Aorta (tissue), 5 donors: ENCODE results near the gene SOX9. TPM values are rescaled to one million over a fixed set of nuclear protein-coding genes. Genes with fewer than 3 reads are reported as not detected.

Experiments
- ATAC-seq: fragments of 200-7000 bp; cut with Tn5 transposase; one replicate; pipeline ENCODE4 v1.9.1; 2022; ENCODE audit warnings: moderate library complexity; ENCODE audit not compliant: low FRiP score
- DNase-seq, 2 donors: peaks; one replicate each; pipeline ENCODE4 v3.0.0-alpha.2; 2020
- H3K27ac ChIP-seq, 2 donors: one replicate each; pipeline ENCODE4 v1.5.1; 2013; ENCODE audit warnings: low read length in 2 of 2, mild to moderate bottlenecking in 2 of 2, moderate library complexity in 2 of 2, control low read depth in 1 of 2, inconsistent platforms in 1 of 2, low read depth in 1 of 2
- H3K27me3 ChIP-seq, 2 donors: one replicate each; pipeline ENCODE4 v1.6.1; 2013; ENCODE audit warnings: control low read depth in 1 of 2, low read length in 1 of 2, mild to moderate bottlenecking in 1 of 2, moderate library complexity in 1 of 2; ENCODE audit not compliant: insufficient read depth in 2 of 2, control insufficient read depth in 1 of 2
- H3K36me3 ChIP-seq, 2 donors: one replicate each; pipeline ENCODE4 v1.6.1; 2013; ENCODE audit warnings: control low read depth in 1 of 2, low read length in 1 of 2, mild to moderate bottlenecking in 1 of 2; ENCODE audit not compliant: insufficient read depth in 2 of 2, control insufficient read depth in 1 of 2
- H3K4me1 ChIP-seq, 2 donors: one replicate each; pipeline ENCODE4 v1.6.1; 2013; ENCODE audit warnings: low read length in 2 of 2, control low read depth in 1 of 2, mild to moderate bottlenecking in 1 of 2, moderate library complexity in 1 of 2; ENCODE audit not compliant: insufficient read depth in 2 of 2, control insufficient read depth in 1 of 2
- H3K4me3 ChIP-seq, 2 donors: one replicate each; pipeline ENCODE4 v1.5.1; 2013; ENCODE audit warnings: low read length in 2 of 2, control low read depth in 1 of 2, mild to moderate bottlenecking in 1 of 2
- H3K9me3 ChIP-seq: one replicate; pipeline ENCODE4 v1.6.1; 2013; ENCODE audit warnings: mild to moderate bottlenecking, low read length; ENCODE audit not compliant: control insufficient read depth
- WGBS, 2 donors: extraction: QIAGEN DNeasy Blood & Tissue Kit; methylation state at CpG; one replicate each; pipeline ENCODE4 v1.1.7; 2013; 5-methylcytosine and 5-hydroxymethylcytosine counted together
- intact Hi-C, 2 donors: fragments of 100-400 bp; cut with DNase I; formaldehyde crosslinking; loops; one replicate each; pipeline versions ENCODE4 v1.14.2 to v1.15.0; 2022
- polyA plus RNA-seq, 2 donors: library from polyadenylated mRNA; stranded (reverse); fragments of 200-250 nt; gene quantifications; one replicate each; pipeline ENCODE4 v1.2.3, GENCODE V29; 2013
- total RNA-seq, 2 donors: library from RNA; stranded (reverse); fragmentation: NEBNext Ultra II Directional; extraction: Animal tissue kit (Norgen Biotek cat#: 25700); gene quantifications; one replicate each; pipeline ENCODE4 v1.2.1, GENCODE V29; 2021
- donor health status: healthy with polysubstance abuse.
- donor health status: Bipolar disorder and iron deficiency.
- donor health status: DM: no; HTN: no; CAD: no.
- donor health status: DM: no; HTN: no; CAD: no.
- donor health status: DM: yes; HTN: yes; CAD: no.

The SOX9 gene
- total and polyA plus RNA-seq, 4 donors = 1.5 to 4.7 (median 3.5) TPM

DNA sequence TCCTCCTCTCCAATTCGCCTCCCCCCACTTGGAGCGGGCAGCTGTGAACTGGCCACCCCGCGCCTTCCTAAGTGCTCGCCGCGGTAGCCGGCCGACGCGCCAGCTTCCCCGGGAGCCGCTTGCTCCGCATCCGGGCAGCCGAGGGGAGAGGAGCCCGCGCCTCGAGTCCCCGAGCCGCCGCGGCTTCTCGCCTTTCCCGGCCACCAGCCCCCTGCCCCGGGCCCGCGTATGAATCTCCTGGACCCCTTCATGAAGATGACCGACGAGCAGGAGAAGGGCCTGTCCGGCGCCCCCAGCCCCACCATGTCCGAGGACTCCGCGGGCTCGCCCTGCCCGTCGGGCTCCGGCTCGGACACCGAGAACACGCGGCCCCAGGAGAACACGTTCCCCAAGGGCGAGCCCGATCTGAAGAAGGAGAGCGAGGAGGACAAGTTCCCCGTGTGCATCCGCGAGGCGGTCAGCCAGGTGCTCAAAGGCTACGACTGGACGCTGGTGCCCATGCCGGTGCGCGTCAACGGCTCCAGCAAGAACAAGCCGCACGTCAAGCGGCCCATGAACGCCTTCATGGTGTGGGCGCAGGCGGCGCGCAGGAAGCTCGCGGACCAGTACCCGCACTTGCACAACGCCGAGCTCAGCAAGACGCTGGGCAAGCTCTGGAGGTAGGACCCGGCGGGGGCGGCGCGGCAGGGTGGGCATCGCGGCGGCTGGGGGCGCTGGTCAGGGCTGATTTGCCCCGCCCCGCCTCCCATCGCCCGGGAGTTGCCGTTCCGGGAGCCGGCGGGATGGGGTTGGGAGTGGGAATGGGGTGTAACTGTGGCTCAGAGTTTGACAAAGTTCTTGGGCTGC, 567 bp downstream of the SOX9 start:
- no peaks in the 10 kb centered on the region for H3K36me3 ChIP-seq
- ATAC-seq (peak; percentile 48), DNase-seq (peak in 1 of 2 donors; percentile 49)
- H3K9me3 ChIP-seq = no peaks in the 10 kb centered on the region
- H3K27ac ChIP-seq = no peak overlapping the region
- peak overlapping the region in 1 of 2 donors; percentile 5 for H3K4me3 ChIP-seq
- H3K27me3 ChIP-seq = no peaks in the 10 kb centered on the region
- intact Hi-C loops = loop anchor here in 1 of 2 donors (10.0 kb wide), 1 partner anchor 147 kb away; no protein-coding TSS in a partner anchor
- WGBS, 2 donors = 1% methylated on average over 87 to 88 of the region's 88 CpGs
- no peaks in the 10 kb centered on the region for H3K4me1 ChIP-seq

- ATAC-seq = no peak
- WGBS, 2 donors = 1 to 4% methylated on average over 33 to 36 of the region's 36 CpGs
- H3K4me1 ChIP-seq = no peaks in the 10 kb centered on the region
- H3K9me3 ChIP-seq = no peaks in the 10 kb centered on the region
- peak overlapping the region in 1 of 2 donors; percentile 5 for H3K4me3 ChIP-seq
- no peaks in the 10 kb centered on the region for H3K27me3 ChIP-seq
- DNase-seq = no peak
- no peaks in the 10 kb centered on the region for H3K36me3 ChIP-seq
- intact Hi-C loops = loop anchor here in 1 of 2 donors (10.0 kb wide), 1 partner anchor 147 kb away; no protein-coding TSS in a partner anchor
- H3K27ac ChIP-seq = no peak overlapping the region
Measured at GRCh38 chr17:72122010-72122764, 1.4 kb downstream of the SOX9 start.

DNA sequence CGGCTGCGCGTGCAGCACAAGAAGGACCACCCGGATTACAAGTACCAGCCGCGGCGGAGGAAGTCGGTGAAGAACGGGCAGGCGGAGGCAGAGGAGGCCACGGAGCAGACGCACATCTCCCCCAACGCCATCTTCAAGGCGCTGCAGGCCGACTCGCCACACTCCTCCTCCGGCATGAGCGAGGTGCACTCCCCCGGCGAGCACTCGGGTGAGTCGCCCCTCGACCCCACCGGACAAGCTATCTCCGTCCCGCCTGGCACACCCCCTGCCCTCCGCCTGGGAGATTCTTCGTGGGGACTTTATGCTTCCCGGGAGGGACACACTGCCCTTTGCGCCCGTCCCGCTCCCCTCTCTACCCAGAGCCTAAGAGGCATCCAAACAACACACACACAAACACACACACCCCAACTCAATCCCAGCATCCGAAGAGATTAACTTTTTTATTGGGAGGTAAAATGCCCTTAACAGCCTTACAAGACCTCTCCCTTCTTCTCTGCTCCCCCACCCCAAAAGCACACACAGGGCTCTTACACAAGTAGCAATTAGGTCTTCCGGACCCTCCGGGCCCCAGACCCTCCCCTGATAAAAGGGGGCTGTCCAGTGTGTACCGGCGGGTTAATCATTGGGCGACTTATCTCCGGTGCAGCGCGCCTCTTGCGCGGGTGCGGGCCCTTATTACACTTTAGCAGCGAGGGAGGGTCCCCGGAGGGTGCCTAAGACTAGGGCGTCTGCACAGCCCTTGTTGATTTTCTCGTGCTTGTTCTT, 2.1 kb downstream of the SOX9 start:
- 37 to 40% methylated on average over 47 to 48 of the region's 48 CpGs for WGBS, 2 donors
- no peaks in the 10 kb centered on the region for H3K4me1 ChIP-seq
- no peak overlapping the region for H3K4me3 ChIP-seq
- ATAC-seq (no peak), DNase-seq (peak; percentile 50 to 78)
- H3K27me3 ChIP-seq = no peaks in the 10 kb centered on the region
- no peak overlapping the region for H3K27ac ChIP-seq
- H3K9me3 ChIP-seq = no peaks in the 10 kb centered on the region
- H3K36me3 ChIP-seq = no peaks in the 10 kb centered on the region
- intact Hi-C loops = loop anchor here in 1 of 2 donors (10.0 kb wide), 1 partner anchor 148 kb away; no protein-coding TSS in a partner anchor

DNA sequence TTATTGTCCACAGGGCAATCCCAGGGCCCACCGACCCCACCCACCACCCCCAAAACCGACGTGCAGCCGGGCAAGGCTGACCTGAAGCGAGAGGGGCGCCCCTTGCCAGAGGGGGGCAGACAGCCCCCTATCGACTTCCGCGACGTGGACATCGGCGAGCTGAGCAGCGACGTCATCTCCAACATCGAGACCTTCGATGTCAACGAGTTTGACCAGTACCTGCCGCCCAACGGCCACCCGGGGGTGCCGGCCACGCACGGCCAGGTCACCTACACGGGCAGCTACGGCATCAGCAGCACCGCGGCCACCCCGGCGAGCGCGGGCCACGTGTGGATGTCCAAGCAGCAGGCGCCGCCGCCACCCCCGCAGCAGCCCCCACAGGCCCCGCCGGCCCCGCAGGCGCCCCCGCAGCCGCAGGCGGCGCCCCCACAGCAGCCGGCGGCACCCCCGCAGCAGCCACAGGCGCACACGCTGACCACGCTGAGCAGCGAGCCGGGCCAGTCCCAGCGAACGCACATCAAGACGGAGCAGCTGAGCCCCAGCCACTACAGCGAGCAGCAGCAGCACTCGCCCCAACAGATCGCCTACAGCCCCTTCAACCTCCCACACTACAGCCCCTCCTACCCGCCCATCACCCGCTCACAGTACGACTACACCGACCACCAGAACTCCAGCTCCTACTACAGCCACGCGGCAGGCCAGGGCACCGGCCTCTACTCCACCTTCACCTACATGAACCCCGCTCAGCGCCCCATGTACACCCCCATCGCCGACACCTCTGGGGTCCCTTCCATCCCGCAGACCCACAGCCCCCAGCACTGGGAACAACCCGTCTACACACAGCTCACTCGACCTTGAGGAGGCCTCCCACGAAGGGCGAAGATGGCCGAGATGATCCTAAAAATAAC, 3.0 kb downstream of the SOX9 start:
- no peaks in the 10 kb centered on the region for H3K4me1 ChIP-seq
- no peak for ATAC-seq
- no peak overlapping the region for H3K4me3 ChIP-seq
- no peaks in the 10 kb centered on the region for H3K36me3 ChIP-seq
- intact Hi-C loops = loop anchor here in 1 of 2 donors (10.0 kb wide), 1 partner anchor 149 kb away; no protein-coding TSS in a partner anchor
- H3K27ac ChIP-seq = no peak overlapping the region
- no peaks in the 10 kb centered on the region for H3K9me3 ChIP-seq
- WGBS, 2 donors = 77 to 81% methylated on average over 67 to 75 of the region's 75 CpGs
- no peak for DNase-seq
- H3K27me3 ChIP-seq = no peaks in the 10 kb centered on the region

DNA sequence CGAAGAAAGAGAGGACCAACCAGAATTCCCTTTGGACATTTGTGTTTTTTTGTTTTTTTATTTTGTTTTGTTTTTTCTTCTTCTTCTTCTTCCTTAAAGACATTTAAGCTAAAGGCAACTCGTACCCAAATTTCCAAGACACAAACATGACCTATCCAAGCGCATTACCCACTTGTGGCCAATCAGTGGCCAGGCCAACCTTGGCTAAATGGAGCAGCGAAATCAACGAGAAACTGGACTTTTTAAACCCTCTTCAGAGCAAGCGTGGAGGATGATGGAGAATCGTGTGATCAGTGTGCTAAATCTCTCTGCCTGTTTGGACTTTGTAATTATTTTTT, 3.6 kb downstream of the SOX9 start:
- no peak for DNase-seq
- intact Hi-C loops = loop anchor here in 1 of 2 donors (10.0 kb wide), 1 partner anchor 150 kb away; no protein-coding TSS in a partner anchor
- Histone ChIP-seq H3K27ac (no peak overlapping the region), H3K27me3 (no peaks in the 10 kb centered on the region), H3K9me3 (no peaks in the 10 kb centered on the region), H3K4me1 (no peaks in the 10 kb centered on the region), H3K4me3 (no peak overlapping the region), H3K36me3 (no peaks in the 10 kb centered on the region)
- 91 to 97% methylated on average over 7 of the region's 7 CpGs for WGBS, 2 donors
- ATAC-seq = no peak

- ATAC-seq = no peak
- no peaks in the 10 kb centered on the region for H3K9me3 ChIP-seq
- intact Hi-C loops = loop anchor here in 1 of 2 donors (10.0 kb wide), 1 partner anchor 150 kb away; no protein-coding TSS in a partner anchor
- H3K27me3 ChIP-seq = no peaks in the 10 kb centered on the region
- H3K36me3 ChIP-seq = no peaks in the 10 kb centered on the region
- DNase-seq = no peak
- no peaks in the 10 kb centered on the region for H3K4me1 ChIP-seq
- no peak overlapping the region for H3K4me3 ChIP-seq
- WGBS, 2 donors = 88 to 94% methylated on average over 4 of the region's 4 CpGs
- H3K27ac ChIP-seq = no peak overlapping the region
Measured at GRCh38 chr17:72125226-72125651, 4.4 kb downstream of the SOX9 start.

DNA sequence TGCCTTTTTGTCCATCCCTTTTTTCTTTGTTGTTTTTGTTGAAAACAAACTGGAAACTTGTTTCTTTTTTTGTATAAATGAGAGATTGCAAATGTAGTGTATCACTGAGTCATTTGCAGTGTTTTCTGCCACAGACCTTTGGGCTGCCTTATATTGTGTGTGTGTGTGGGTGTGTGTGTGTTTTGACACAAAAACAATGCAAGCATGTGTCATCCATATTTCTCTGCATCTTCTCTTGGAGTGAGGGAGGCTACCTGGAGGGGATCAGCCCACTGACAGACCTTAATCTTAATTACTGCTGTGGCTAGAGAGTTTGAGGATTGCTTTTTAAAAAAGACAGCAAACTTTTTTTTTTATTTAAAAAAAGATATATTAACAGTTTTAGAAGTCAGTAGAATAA, 4.9 kb downstream of the SOX9 start:
- Histone ChIP-seq H3K27me3 (peaks cover 0 to 3% of the 10 kb centered on the region in 2 donors), H3K36me3 (no peaks in the 10 kb centered on the region), H3K4me1 (no peaks in the 10 kb centered on the region), H3K4me3 (no peak overlapping the region), H3K9me3 (no peaks in the 10 kb centered on the region), H3K27ac (no peak overlapping the region)
- DNase-seq (no peak), ATAC-seq (no peak)
- intact Hi-C loops = loop anchor here in 1 of 2 donors (10.0 kb wide), 1 partner anchor 151 kb away; no protein-coding TSS in a partner anchor
